Neutrophil (primary cell): Measurements from ENCODE around the gene PTGER4.

Source experiments
- H3K27ac ChIP-seq: fragments of 200-600 bp; sonication (generic); 2 replicates; pipeline ENCODE4 v1.5.1; 2016; ENCODE audit warnings: mild to moderate bottlenecking, moderate library complexity
- H3K27me3 ChIP-seq: fragments of 200-600 bp; sonication (generic); 2 replicates; pipeline ENCODE4 v1.6.0; 2016; ENCODE audit warnings: mild to moderate bottlenecking
- H3K36me3 ChIP-seq: fragments of 200-600 bp; sonication (generic); 2 replicates; pipeline ENCODE4 v1.5.1; 2017
- H3K4me1 ChIP-seq, 2 experiments: fragments of 200-600 bp in 1 of 2; sonication (generic) in 1 of 2; 1 replicate in 1 of 2; 2 replicates in 1 of 2; pipeline versions ENCODE4 v1.5.1 to v1.6.1; 2013 to 2016; ENCODE audit warnings: low read depth in 1 of 2, low read length in 1 of 2, mild to moderate bottlenecking in 1 of 2, moderate library complexity in 1 of 2; ENCODE audit not compliant: control insufficient read depth in 1 of 2, insufficient read depth in 1 of 2
- H3K4me3 ChIP-seq, 2 experiments: fragments of 200-600 bp in 1 of 2; sonication (generic) in 1 of 2; 1 replicate in 1 of 2; 2 replicates in 1 of 2; pipeline ENCODE4 v1.5.1; 2013 to 2016; ENCODE audit warnings: low read depth in 1 of 2, low read length in 1 of 2, mild to moderate bottlenecking in 1 of 2, moderate library complexity in 1 of 2
- H3K9me3 ChIP-seq: fragments of 200-600 bp; sonication (generic); 2 replicates; pipeline ENCODE4 v1.5.1; 2016
- CTCF ChIP-seq: fragments of 200-600 bp; sonication (generic); IDR thresholded peaks from 2 replicates; pipeline ENCODE4 v1.5.1; 2016; ENCODE audit warnings: antibody characterized with exemption

The PTGER4 gene

GRCh38 chr5:40665635-40666298 is 13.9 kb upstream of the PTGER4 start:
- no peaks in the 10 kb centered on the region for H3K27me3 ChIP-seq
- TF ChIP-seq CTCF = no peak
- H3K27ac ChIP-seq = no peak overlapping the region
- H3K9me3 ChIP-seq = no peaks in the 10 kb centered on the region
- H3K36me3 ChIP-seq = no peaks in the 10 kb centered on the region
- H3K4me3 ChIP-seq = no peak overlapping the region
- H3K4me1 ChIP-seq = peaks cover 15% of the 10 kb centered on the region in 2 experiments

- H3K9me3 ChIP-seq = no peaks in the 10 kb centered on the region
- no peak overlapping the region for H3K27ac ChIP-seq
- peaks cover 17 to 24% of the 10 kb centered on the region in 2 experiments for H3K4me1 ChIP-seq
- H3K4me3 ChIP-seq = no peak overlapping the region
- TF ChIP-seq CTCF = no peak
- no peaks in the 10 kb centered on the region for H3K36me3 ChIP-seq
- H3K27me3 ChIP-seq = no peaks in the 10 kb centered on the region
These were observed 13.1 kb upstream of the PTGER4 start for GRCh38 chr5:40666657-40667056.

- Histone ChIP-seq H3K36me3 (no peaks in the 10 kb centered on the region), H3K4me3 (no peak overlapping the region), H3K27ac (no peak overlapping the region), H3K4me1 (peaks cover 22 to 29% of the 10 kb centered on the region in 2 experiments), H3K27me3 (no peaks in the 10 kb centered on the region), H3K9me3 (no peaks in the 10 kb centered on the region)
- no peak for TF ChIP-seq CTCF
These were observed 12.5 kb upstream of the PTGER4 start for GRCh38 chr5:40667161-40667663.

GRCh38 chr5:40669606-40670390 is 9.9 kb upstream of the PTGER4 start:
- H3K9me3 ChIP-seq = no peaks in the 10 kb centered on the region
- H3K36me3 ChIP-seq = no peaks in the 10 kb centered on the region
- no peak for TF ChIP-seq CTCF
- H3K4me3 ChIP-seq = no peak overlapping the region
- peak overlapping the region; percentile 30 for H3K27ac ChIP-seq
- no peaks in the 10 kb centered on the region for H3K27me3 ChIP-seq
- H3K4me1 ChIP-seq = peaks cover 33 to 41% of the 10 kb centered on the region in 2 experiments

GRCh38 chr5:40672425-40672824 is 7.3 kb upstream of the PTGER4 start:
- peak overlapping the region; percentile 77 for H3K27ac ChIP-seq
- H3K4me3 ChIP-seq = peak overlapping the region; percentile 18 to 28
- H3K36me3 ChIP-seq = no peaks in the 10 kb centered on the region
- TF ChIP-seq CTCF = no peak
- no peaks in the 10 kb centered on the region for H3K27me3 ChIP-seq
- no peaks in the 10 kb centered on the region for H3K9me3 ChIP-seq
- H3K4me1 ChIP-seq = peaks cover 54 to 61% of the 10 kb centered on the region in 2 experiments
